ENCODE results near the gene RYR1. TPM values are rescaled to one million over a fixed set of nuclear protein-coding genes. Genes with fewer than 3 reads are reported as not detected.

RYR1 gene
- total RNA-seq, 2 donors from 2014 or later = 13.2 to 41.5 TPM

- Mint-ChIP-seq H3K36me3 (ENCODE audit: low read depth) (peaks cover 58% of the 10 kb centered on the region), H3K9me3 (no peaks in the 10 kb centered on the region), H3K4me1 (peaks cover 6% of the 10 kb centered on the region), H3K27ac (no peak overlapping the region), H3K27me3 (no peaks in the 10 kb centered on the region), H3K4me3 (no peak overlapping the region)
- ATAC-seq (replicated peaks) = no peak
Measured at GRCh38 chr19:38451629-38452028, 18.1 kb downstream of the RYR1 start.

GRCh38 chr19:38452430-38453366, 19.2 kb downstream of the RYR1 start:
- H3K27ac Mint-ChIP-seq = no peak overlapping the region
- H3K27me3 Mint-ChIP-seq = no peaks in the 10 kb centered on the region
- no peaks in the 10 kb centered on the region for H3K9me3 Mint-ChIP-seq
- H3K36me3 Mint-ChIP-seq (ENCODE audit: low read depth) = peaks cover 66% of the 10 kb centered on the region
- peaks cover 6% of the 10 kb centered on the region for H3K4me1 Mint-ChIP-seq
- ATAC-seq (replicated peaks) = peak; percentile 54
- H3K4me3 Mint-ChIP-seq = no peak overlapping the region

GRCh38 chr19:38453596-38453995, 20.1 kb downstream of the RYR1 start:
- H3K4me3 Mint-ChIP-seq = no peak overlapping the region
- no peaks in the 10 kb centered on the region for H3K9me3 Mint-ChIP-seq
- H3K4me1 Mint-ChIP-seq = peaks cover 6% of the 10 kb centered on the region
- H3K27me3 Mint-ChIP-seq = no peaks in the 10 kb centered on the region
- peak overlapping the region; percentile 9 for H3K27ac Mint-ChIP-seq
- peak; percentile 53 for ATAC-seq (replicated peaks)
- H3K36me3 Mint-ChIP-seq (ENCODE audit: low read depth) = peaks cover 74% of the 10 kb centered on the region

GRCh38 chr19:38455031-38455430, 21.5 kb downstream of the RYR1 start:
- Mint-ChIP-seq H3K36me3 (ENCODE audit: low read depth) (peaks cover 76% of the 10 kb centered on the region), H3K4me1 (peaks cover 6% of the 10 kb centered on the region), H3K27ac (no peak overlapping the region), H3K9me3 (no peaks in the 10 kb centered on the region), H3K27me3 (peaks cover 3% of the 10 kb centered on the region), H3K4me3 (no peak overlapping the region)
- ATAC-seq (replicated peaks) = no peak

GRCh38 chr19:38457202-38457601, 23.7 kb downstream of the RYR1 start:
- H3K27ac Mint-ChIP-seq = no peak overlapping the region
- no peak overlapping the region for H3K4me3 Mint-ChIP-seq
- peaks cover 6% of the 10 kb centered on the region for H3K4me1 Mint-ChIP-seq
- peaks cover 4% of the 10 kb centered on the region for H3K27me3 Mint-ChIP-seq
- ATAC-seq (replicated peaks) = no peak
- peaks cover 65% of the 10 kb centered on the region for H3K36me3 Mint-ChIP-seq (ENCODE audit: low read depth)
- no peaks in the 10 kb centered on the region for H3K9me3 Mint-ChIP-seq

- Mint-ChIP-seq H3K27me3 (peaks cover 8% of the 10 kb centered on the region), H3K36me3 (ENCODE audit: low read depth) (peaks cover 65% of the 10 kb centered on the region), H3K4me3 (no peak overlapping the region), H3K4me1 (peaks cover 6% of the 10 kb centered on the region), H3K9me3 (no peaks in the 10 kb centered on the region), H3K27ac (no peak overlapping the region)
- no peak for ATAC-seq (replicated peaks)
Measured at GRCh38 chr19:38457690-38458405, 24.4 kb downstream of the RYR1 start.

- Mint-ChIP-seq H3K4me1 (no peaks in the 10 kb centered on the region), H3K27ac (no peak overlapping the region), H3K9me3 (no peaks in the 10 kb centered on the region), H3K36me3 (ENCODE audit: low read depth) (peaks cover 58% of the 10 kb centered on the region), H3K4me3 (no peak overlapping the region), H3K27me3 (peaks cover 8% of the 10 kb centered on the region)
- ATAC-seq (replicated peaks) = no peak
Measured at GRCh38 chr19:38458991-38459390, 25.5 kb downstream of the RYR1 start.

- no peak for ATAC-seq (replicated peaks)
- Mint-ChIP-seq H3K27me3 (peaks cover 8% of the 10 kb centered on the region), H3K4me1 (no peaks in the 10 kb centered on the region)
Measured at GRCh38 chr19:38463365-38463764, 29.9 kb downstream of the RYR1 start.

GRCh38 chr19:38464421-38465082, 31.1 kb downstream of the RYR1 start:
- Mint-ChIP-seq H3K27ac (no peak overlapping the region), H3K4me1 (no peaks in the 10 kb centered on the region), H3K9me3 (no peaks in the 10 kb centered on the region), H3K4me3 (no peak overlapping the region), H3K27me3 (peaks cover 6% of the 10 kb centered on the region), H3K36me3 (ENCODE audit: low read depth) (peaks cover 35% of the 10 kb centered on the region)
- ATAC-seq (replicated peaks) = no peak

More at GRCh38 chr19:38463365-38463764, 29.9 kb downstream of the RYR1 start:
- Mint-ChIP-seq H3K4me3 (no peak overlapping the region), H3K36me3 (ENCODE audit: low read depth) (peaks cover 46% of the 10 kb centered on the region), H3K9me3 (no peaks in the 10 kb centered on the region), H3K27ac (no peak overlapping the region)

GRCh38 chr19:38466050-38466449, 32.6 kb downstream of the RYR1 start:
- Mint-ChIP-seq H3K27ac (no peak overlapping the region), H3K9me3 (no peaks in the 10 kb centered on the region)

GRCh38 chr19:38467541-38468525, 34.3 kb downstream of the RYR1 start:
- H3K27me3 Mint-ChIP-seq = no peaks in the 10 kb centered on the region
- no peak for ATAC-seq (replicated peaks)
- H3K4me3 Mint-ChIP-seq = no peak overlapping the region
- peaks cover 18% of the 10 kb centered on the region for H3K36me3 Mint-ChIP-seq (ENCODE audit: low read depth)
- H3K27ac Mint-ChIP-seq = no peak overlapping the region
- H3K9me3 Mint-ChIP-seq = no peaks in the 10 kb centered on the region
- no peaks in the 10 kb centered on the region for H3K4me1 Mint-ChIP-seq

More at GRCh38 chr19:38466050-38466449, 32.6 kb downstream of the RYR1 start:
- Mint-ChIP-seq H3K27me3 (peaks cover 5% of the 10 kb centered on the region), H3K4me3 (no peak overlapping the region), H3K4me1 (no peaks in the 10 kb centered on the region), H3K36me3 (ENCODE audit: low read depth) (peaks cover 26% of the 10 kb centered on the region)
- no peak for ATAC-seq (replicated peaks)

GRCh38 chr19:38469151-38469550, 35.7 kb downstream of the RYR1 start:
- no peaks in the 10 kb centered on the region for H3K9me3 Mint-ChIP-seq
- no peak overlapping the region for H3K4me3 Mint-ChIP-seq
- ATAC-seq (replicated peaks) = no peak
- no peaks in the 10 kb centered on the region for H3K4me1 Mint-ChIP-seq
- no peaks in the 10 kb centered on the region for H3K27me3 Mint-ChIP-seq
- no peak overlapping the region for H3K27ac Mint-ChIP-seq
- peaks cover 16% of the 10 kb centered on the region for H3K36me3 Mint-ChIP-seq (ENCODE audit: low read depth)

GRCh38 chr19:38470788-38471480, 37.4 kb downstream of the RYR1 start:
- no peaks in the 10 kb centered on the region for H3K4me1 Mint-ChIP-seq
- H3K4me3 Mint-ChIP-seq = no peak overlapping the region
- H3K9me3 Mint-ChIP-seq = no peaks in the 10 kb centered on the region
- ATAC-seq (replicated peaks) = no peak
- H3K27ac Mint-ChIP-seq = no peak overlapping the region
- no peaks in the 10 kb centered on the region for H3K27me3 Mint-ChIP-seq
- peaks cover 8% of the 10 kb centered on the region for H3K36me3 Mint-ChIP-seq (ENCODE audit: low read depth)

All from activated T-helper 17 cell treated with anti-CD3 and anti-CD28 coated beads, Interleukin-2, amount 50 U/mL, for 72 hours (primary cell).